GM21515 (cell line): ENCODE data around the gene SH3PXD2B.

ENCODE experiments used
- ATAC-seq: cut with Tn5 transposase; IDR thresholded peaks from one replicate; pipeline ENCODE4 v1.9.1; 2021; ENCODE audit not compliant: unreplicated experiment

The SH3PXD2B gene

GRCh38 chr5:172454358-172455086 lies at the start of gene SH3PXD2B:
Gene SH3PXD2B (minus strand): TSS chr5:172454525. CDS start chr5:172454352, 173 bp downstream.
- no peak for ATAC-seq

- no peak for ATAC-seq
These were observed 48.6 kb upstream of the SH3PXD2B start for GRCh38 chr5:172502969-172503368.

- no peak for ATAC-seq
These were observed 48.1 kb upstream of the SH3PXD2B start for GRCh38 chr5:172502410-172502809.

- no peak for ATAC-seq
These were observed 47.5 kb upstream of the SH3PXD2B start for GRCh38 chr5:172501708-172502320.

GRCh38 chr5:172499287-172499686 lies 45.0 kb upstream of the SH3PXD2B start:
- no peak for ATAC-seq

GRCh38 chr5:172498431-172499129 lies 44.3 kb upstream of the SH3PXD2B start:
- ATAC-seq = no peak

GRCh38 chr5:172497591-172498255 lies 43.4 kb upstream of the SH3PXD2B start:
- ATAC-seq = no peak

- no peak for ATAC-seq
These were observed 42.5 kb upstream of the SH3PXD2B start for GRCh38 chr5:172496671-172497371.

- ATAC-seq = no peak
These were observed 40.5 kb upstream of the SH3PXD2B start for GRCh38 chr5:172494630-172495505.

- ATAC-seq = no peak
These were observed 39.6 kb upstream of the SH3PXD2B start for GRCh38 chr5:172493906-172494305.

GRCh38 chr5:172493461-172493860 lies 39.1 kb upstream of the SH3PXD2B start:
- no peak for ATAC-seq

GRCh38 chr5:172493002-172493401 lies 38.7 kb upstream of the SH3PXD2B start:
- no peak for ATAC-seq

- no peak for ATAC-seq
These were observed 37.9 kb upstream of the SH3PXD2B start for GRCh38 chr5:172492097-172492840.

- ATAC-seq = no peak
These were observed 37.2 kb upstream of the SH3PXD2B start for GRCh38 chr5:172491481-172491880.

- ATAC-seq = no peak
These were observed 36.5 kb upstream of the SH3PXD2B start for GRCh38 chr5:172490514-172491461.

- ATAC-seq = no peak
These were observed 33.9 kb upstream of the SH3PXD2B start for GRCh38 chr5:172488221-172488620.

- ATAC-seq = no peak
These were observed 33.3 kb upstream of the SH3PXD2B start for GRCh38 chr5:172487671-172488070.

GRCh38 chr5:172486912-172487311 lies 32.6 kb upstream of the SH3PXD2B start:
- ATAC-seq = no peak
